PC-3 (cell line): ENCODE data around the gene SEMA3B. TPM values are rescaled to one million over a fixed set of nuclear protein-coding genes. Genes with fewer than 3 reads are reported as not detected.

Experiments used
- microRNA-seq: library from miRNA; unstranded; fragments of <30 nt; microRNA quantifications from one replicate; pipeline ENCODE4 v1.1.0, GENCODE V29; 2020; ENCODE audit not compliant: unreplicated experiment
- total RNA-seq: library from RNA; depleted of rRNA; stranded (reverse); fragments of >200 nt; gene quantifications from 2 replicates; pipeline ENCODE4 v1.2.3, GENCODE V29; 2014; rRNA removed

Gene SEMA3B
- total RNA-seq, 1 experiment from 2014 or later: 40.1 TPM

Small RNA genes lying within 50 kb of the gene (microRNA-seq; reads per million reads assigned to microRNA genes)
- not detected for gene MIR5787

Other genes with a start within 250 kb of the SEMA3B start
- 105 and 128 TPM in 2 replicates for gene RBM5, start 180.2 kb upstream of the SEMA3B start, total RNA-seq
- 47.3 and 50.5 TPM in 2 replicates for gene SEMA3F, start 113.8 kb upstream of the SEMA3B start, total RNA-seq
- gene GNAT1, start 77.5 kb upstream of the SEMA3B start, total RNA-seq: 0.22 TPM in 1 of 2 replicates, not detected in the other
- gene SLC38A3, start 63.9 kb upstream of the SEMA3B start, total RNA-seq: 0.17 and 3.3 TPM in 2 replicates
- 221 and 254 TPM in 2 replicates for gene GNAI2, start 32.9 kb upstream of the SEMA3B start, total RNA-seq
- gene LSMEM2, start 9.9 kb downstream of the SEMA3B start, total RNA-seq: not detected in 2 replicates
- gene IFRD2, start 23.3 kb downstream of the SEMA3B start, total RNA-seq: 223 and 300 TPM in 2 replicates
- gene HYAL3, start 30.3 kb downstream of the SEMA3B start, total RNA-seq: 13.2 and 20.8 TPM in 2 replicates
- gene NAA80, start 30.3 kb downstream of the SEMA3B start, total RNA-seq: 8.7 and 16.6 TPM in 2 replicates
- 0.23 and 1.3 TPM in 2 replicates for gene HYAL1, start 34.4 kb downstream of the SEMA3B start, total RNA-seq
- 97.8 and 111 TPM in 2 replicates for gene HYAL2, start 53.6 kb downstream of the SEMA3B start, total RNA-seq
- 143 and 156 TPM in 2 replicates for gene TUSC2, start 59.1 kb downstream of the SEMA3B start, total RNA-seq
- 20.0 and 21.4 TPM in 2 replicates for gene RASSF1, start 71.7 kb downstream of the SEMA3B start, total RNA-seq
- 1.6 and 3.9 TPM in 2 replicates for gene ZMYND10, start 76.6 kb downstream of the SEMA3B start, total RNA-seq
- 40.9 and 56.9 TPM in 2 replicates for gene NPRL2, start 81.6 kb downstream of the SEMA3B start, total RNA-seq
- 37.1 and 44.3 TPM in 2 replicates for gene CYB561D2, start 81.7 kb downstream of the SEMA3B start, total RNA-seq
- gene TMEM115, start 90.4 kb downstream of the SEMA3B start, total RNA-seq: 54.9 and 56.6 TPM in 2 replicates
- gene CACNA2D2, start 234.5 kb downstream of the SEMA3B start, total RNA-seq: 0.17 and 0.44 TPM in 2 replicates